ENCODE results near the gene CREB5. TPM values are rescaled to one million over a fixed set of nuclear protein-coding genes. Genes with fewer than 3 reads are reported as not detected.

Gene CREB5
- total RNA-seq, 4 donors from 2014 or later, result 0.88 to 31.4 (median 15.9) TPM

DNA sequence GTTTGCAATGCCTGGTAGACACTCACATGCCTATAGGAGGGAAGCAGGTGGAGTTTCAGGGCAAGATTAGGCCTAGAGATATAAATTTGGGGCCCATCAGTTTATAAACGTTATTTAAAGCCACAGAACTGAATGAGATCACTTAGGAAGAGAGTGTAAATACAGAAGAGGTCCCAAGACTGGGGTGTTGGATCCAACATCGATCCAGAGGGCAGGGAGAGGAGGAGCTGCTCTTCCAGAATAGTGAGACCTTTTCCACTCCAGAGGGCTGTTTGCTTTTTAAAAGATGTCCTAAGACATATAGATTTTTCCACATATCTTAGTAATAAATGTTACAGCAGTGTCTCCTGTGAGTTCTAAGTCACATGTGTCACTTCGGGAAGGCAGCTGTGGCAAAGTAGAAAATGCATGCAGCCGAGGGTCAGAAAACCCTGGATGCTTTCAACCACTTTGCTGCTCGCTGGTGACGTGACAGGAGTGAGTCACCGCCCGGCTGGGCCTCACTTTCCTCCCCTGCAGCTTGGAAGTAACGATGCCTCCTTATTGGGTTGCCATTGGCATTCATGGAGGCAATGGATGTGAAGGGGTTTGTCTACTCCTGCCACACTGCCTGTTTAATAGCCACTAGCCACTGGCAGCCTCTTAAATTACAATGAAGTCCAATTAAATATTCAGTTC, 450.4 kb downstream of the CREB5 start:
- Histone ChIP-seq H3K9me3 (no peaks in the 10 kb centered on the region), H3K27me3 (no peaks in the 10 kb centered on the region), H3K4me1 (no peaks in the 10 kb centered on the region), H3K4me3 (no peak overlapping the region), H3K27ac (no peak overlapping the region), H3K36me3 (no peaks in the 10 kb centered on the region)
- TF ChIP-seq, protein P1, sequence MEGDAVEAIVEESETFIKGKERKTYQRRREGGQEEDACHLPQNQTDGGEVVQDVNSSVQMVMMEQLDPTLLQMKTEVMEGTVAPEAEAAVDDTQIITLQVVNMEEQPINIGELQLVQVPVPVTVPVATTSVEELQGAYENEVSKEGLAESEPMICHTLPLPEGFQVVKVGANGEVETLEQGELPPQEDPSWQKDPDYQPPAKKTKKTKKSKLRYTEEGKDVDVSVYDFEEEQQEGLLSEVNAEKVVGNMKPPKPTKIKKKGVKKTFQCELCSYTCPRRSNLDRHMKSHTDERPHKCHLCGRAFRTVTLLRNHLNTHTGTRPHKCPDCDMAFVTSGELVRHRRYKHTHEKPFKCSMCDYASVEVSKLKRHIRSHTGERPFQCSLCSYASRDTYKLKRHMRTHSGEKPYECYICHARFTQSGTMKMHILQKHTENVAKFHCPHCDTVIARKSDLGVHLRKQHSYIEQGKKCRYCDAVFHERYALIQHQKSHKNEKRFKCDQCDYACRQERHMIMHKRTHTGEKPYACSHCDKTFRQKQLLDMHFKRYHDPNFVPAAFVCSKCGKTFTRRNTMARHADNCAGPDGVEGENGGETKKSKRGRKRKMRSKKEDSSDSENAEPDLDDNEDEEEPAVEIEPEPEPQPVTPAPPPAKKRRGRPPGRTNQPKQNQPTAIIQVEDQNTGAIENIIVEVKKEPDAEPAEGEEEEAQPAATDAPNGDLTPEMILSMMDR (IDR thresholded peaks at IDR 0.05), result no peak
- no peak for TF ChIP-seq POLR2A (IDR thresholded peaks at IDR 0.05)
- no peak for DNase-seq

DNA sequence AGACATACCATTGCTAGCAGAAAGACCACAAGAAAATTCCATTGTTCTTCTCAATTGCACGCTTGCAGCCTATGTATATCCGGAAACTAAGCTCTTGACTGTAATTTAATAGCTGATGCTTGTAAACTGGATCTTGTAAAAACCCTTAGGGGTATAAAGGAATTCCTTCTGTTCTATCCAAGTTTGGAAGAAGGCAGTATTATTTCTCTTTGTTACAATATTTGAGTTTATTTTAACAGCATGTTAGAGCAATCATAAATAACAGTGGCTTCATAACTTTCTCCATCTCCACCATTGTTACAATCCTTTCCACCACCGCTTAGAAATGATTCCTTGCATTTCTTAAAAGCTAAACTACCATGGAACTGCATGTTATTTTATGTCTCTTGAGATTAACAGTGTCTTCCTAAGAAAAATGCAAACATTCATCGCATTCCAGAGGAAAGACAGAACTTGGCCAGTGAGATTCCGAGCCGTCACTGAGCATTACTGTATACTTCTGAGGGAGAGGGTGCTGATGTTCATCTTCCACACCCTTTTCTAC, 453.4 kb downstream of the CREB5 start:
- no peaks in the 10 kb centered on the region for H3K27me3 ChIP-seq
- no peaks in the 10 kb centered on the region for H3K9me3 ChIP-seq
- H3K4me1 ChIP-seq, result no peaks in the 10 kb centered on the region
- no peak overlapping the region for H3K27ac ChIP-seq
- H3K4me3 ChIP-seq, result no peak overlapping the region
- TF ChIP-seq POLR2A (IDR thresholded peaks at IDR 0.05), result no peak
- TF ChIP-seq, protein P1 (IDR thresholded peaks at IDR 0.05), result no peak
- no peaks in the 10 kb centered on the region for H3K36me3 ChIP-seq
- no peak for DNase-seq

DNA sequence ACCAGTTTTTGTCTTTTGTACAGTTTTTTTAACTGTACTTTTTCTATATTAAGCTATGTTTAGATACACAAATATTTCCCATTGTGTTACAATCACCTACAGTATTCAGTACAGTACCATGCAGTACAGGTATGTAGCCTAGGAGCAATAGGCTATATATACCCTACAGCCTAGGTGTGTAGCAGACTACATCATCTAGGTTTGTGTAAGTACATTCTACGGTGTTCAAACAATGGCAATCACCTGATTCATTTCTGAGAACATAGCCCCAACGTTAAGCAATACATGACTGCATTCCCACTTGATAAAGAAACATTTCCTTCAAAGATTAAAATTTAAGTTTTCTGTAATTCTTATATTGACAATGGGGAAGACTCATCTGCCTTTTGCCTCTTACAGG, 456.4 kb downstream of the CREB5 start:
- DNase-seq, result no peak
- no peak for TF ChIP-seq POLR2A (IDR thresholded peaks at IDR 0.05)
- TF ChIP-seq, protein P1 (IDR thresholded peaks at IDR 0.05), result no peak
- H3K27ac ChIP-seq, result no peak overlapping the region
- H3K4me1 ChIP-seq, result no peaks in the 10 kb centered on the region
- H3K27me3 ChIP-seq, result no peaks in the 10 kb centered on the region
- H3K9me3 ChIP-seq, result no peaks in the 10 kb centered on the region
- H3K4me3 ChIP-seq, result no peak overlapping the region
- H3K36me3 ChIP-seq, result no peaks in the 10 kb centered on the region

GRCh38 chr7:28871077-28871476, 458.8 kb downstream of the CREB5 start:
- H3K4me1 ChIP-seq, result no peaks in the 10 kb centered on the region
- no peak for TF ChIP-seq POLR2A (IDR thresholded peaks at IDR 0.05)
- TF ChIP-seq, protein P1 (IDR thresholded peaks at IDR 0.05), result no peak

DNA sequence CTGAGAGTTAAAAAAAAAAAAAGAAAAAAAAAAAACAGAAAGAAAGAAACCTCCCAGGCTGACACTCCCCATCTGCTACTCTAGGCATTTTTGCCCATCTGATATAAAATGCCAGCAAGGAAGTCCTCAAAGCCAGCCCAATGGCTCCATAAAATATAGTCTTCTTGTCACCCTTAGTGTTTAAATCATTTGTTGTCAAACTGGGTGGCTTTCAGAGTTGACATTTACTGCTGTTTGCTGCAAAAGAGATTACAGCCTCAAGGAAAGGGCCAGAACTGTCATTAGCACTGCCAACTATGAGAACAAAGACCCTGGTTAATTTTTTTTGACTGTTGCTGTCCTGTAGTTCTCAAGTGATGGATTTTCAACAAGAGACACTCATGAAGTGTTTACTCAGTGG, 459.3 kb downstream of the CREB5 start:
- H3K36me3 ChIP-seq, result no peaks in the 10 kb centered on the region
- H3K9me3 ChIP-seq, result no peaks in the 10 kb centered on the region
- H3K27me3 ChIP-seq, result no peaks in the 10 kb centered on the region
- H3K27ac ChIP-seq, result no peak overlapping the region
- H3K4me1 ChIP-seq, result no peaks in the 10 kb centered on the region
- no peak for TF ChIP-seq POLR2A (IDR thresholded peaks at IDR 0.05)
- TF ChIP-seq, protein P1 (IDR thresholded peaks at IDR 0.05), result no peak
- DNase-seq, result no peak
- H3K4me3 ChIP-seq, result no peak overlapping the region

More at GRCh38 chr7:28871077-28871476, 458.8 kb downstream of the CREB5 start:
- Histone ChIP-seq H3K27me3 (no peaks in the 10 kb centered on the region), H3K36me3 (no peaks in the 10 kb centered on the region), H3K4me3 (no peak overlapping the region), H3K27ac (no peak overlapping the region), H3K9me3 (no peaks in the 10 kb centered on the region)
- DNase-seq, result no peak
